Gastrocnemius medialis (tissue), 4 donors: ENCODE data around the gene HLA-DPB1. TPM values are rescaled to one million over a fixed set of nuclear protein-coding genes. Genes with fewer than 3 reads are reported as not detected.

Source experiments
- ATAC-seq, 2 donors: fragments of 150-250 bp; one replicate each; pipeline ENCODE4 v1.9.1; 2016
- DNase-seq, 2 donors: peaks; one replicate each; pipeline ENCODE4 v3.0.0-alpha.2; 2019
- H3K27ac ChIP-seq, 4 donors: fragments of 200-600 bp; sonication (generic); 1 replicate in 1 of 4; 2 replicates in 3 of 4; pipeline ENCODE4 v1.5.1; 2016 to 2018; ENCODE audit warnings: mild to moderate bottlenecking in 2 of 4, moderate library complexity in 1 of 4
- H3K27me3 ChIP-seq, 3 donors: fragments of 200-600 bp; sonication (generic) in 2 of 3; 1 replicate in 1 of 3; 2 replicates in 2 of 3; pipeline versions ENCODE4 v1.5.1 to v1.6.0; 2016 to 2019; ENCODE audit warnings: mild to moderate bottlenecking in 1 of 3, moderate library complexity in 1 of 3
- H3K36me3 ChIP-seq, 2 donors: fragments of 200-600 bp; sonication (generic) in 1 of 2; one replicate each; pipeline ENCODE4 v1.5.1; 2017 to 2018
- H3K4me1 ChIP-seq, 2 donors: fragments of 200-600 bp; sonication (generic) in 1 of 2; one replicate each; pipeline ENCODE4 v1.5.1; 2016 to 2017; ENCODE audit warnings: mild to moderate bottlenecking in 2 of 2
- H3K4me3 ChIP-seq, 4 donors: fragments of 200-600 bp; sonication (generic) in 3 of 4; 1 replicate in 1 of 4; 2 replicates in 3 of 4; pipeline ENCODE4 v1.5.1; 2016 to 2019; ENCODE audit warnings: mild to moderate bottlenecking in 2 of 4
- H3K9me3 ChIP-seq, 3 donors: fragments of 200-600 bp; sonication (generic) in 2 of 3; 1 replicate in 1 of 3; 2 replicates in 2 of 3; pipeline ENCODE4 v1.5.1; 2016 to 2019
- CTCF ChIP-seq, 5 experiments: fragments of 450-650 bp in 3 of 5; fragments of 200-600 bp in 2 of 5; sonication (generic) in 2 of 5; IDR thresholded peaks in 4 of 5; conservative IDR thresholded peaks in 1 of 5; 1 replicate in 4 of 5; 2 replicates in 1 of 5; pipeline ENCODE4 v1.5.1; 2016 to 2019; ENCODE audit warnings: antibody characterized with exemption in 5 of 5, mild to moderate bottlenecking in 3 of 5, moderate library complexity in 3 of 5
- POLR2A ChIP-seq, 2 donors: fragments of 450-650 bp; IDR thresholded peaks; one replicate each; pipeline ENCODE4 v1.6.1; 2017; ENCODE audit warnings: antibody characterized with exemption in 2 of 2, mild to moderate bottlenecking in 2 of 2, moderate library complexity in 2 of 2
- in situ Hi-C, 4 donors: fragments of 200-750 bp; cut with MboI; loops; one replicate each; pipeline versions ENCODE4 v1.15.0 to v1.8.0; 2017; ENCODE audit warnings: low sequenced_read_pairs in 4 of 4
- intact Hi-C: fragments of 100-400 bp; cut with DNase I; formaldehyde crosslinking; loops from one replicate; pipeline ENCODE4 v1.15.1; 2023; ENCODE audit warnings: low total_unique reads
- total RNA-seq, 4 donors: library from RNA; depleted of rRNA; stranded (reverse); fragments of >200 nt; gene quantifications; one replicate each; pipeline versions ENCODE4 v1.1.0 to v1.2.3, GENCODE V29; 2016

HLA-DPB1 gene
- total RNA-seq, 4 donors from 2014 or later, result 16.7 to 52.1 (median 23.5) TPM

GRCh38 chr6:33034554-33034953 lies 41.2 kb upstream of the HLA-DPB1 start:
- no peak for DNase-seq
- no peak overlapping the region for H3K27ac ChIP-seq
- H3K27me3 ChIP-seq, result peaks cover 0 to 16% (median 0%) of the 10 kb centered on the region in 3 donors
- no peak overlapping the region for H3K4me3 ChIP-seq
- intact Hi-C loops, result no loop called here
- in situ Hi-C loops, result no loop called here
- no peaks in the 10 kb centered on the region for H3K9me3 ChIP-seq
- H3K4me1 ChIP-seq, result no peaks in the 10 kb centered on the region
- no peak for TF ChIP-seq POLR2A (IDR thresholded peaks at IDR 0.05)
- TF ChIP-seq CTCF (IDR thresholded peaks at IDR 0.05 in 4 of 5, conservative IDR thresholded peaks at IDR 0.05 in 1 of 5), result no peak
- no peaks in the 10 kb centered on the region for H3K36me3 ChIP-seq
- ATAC-seq, result no peak

- in situ Hi-C loops, result no loop called here
- H3K27ac ChIP-seq, result no peak overlapping the region
- H3K27me3 ChIP-seq, result peaks cover 0 to 16% (median 0%) of the 10 kb centered on the region in 3 donors
- ATAC-seq, result no peak
- intact Hi-C loops, result no loop called here
- DNase-seq, result no peak
- H3K4me1 ChIP-seq, result no peaks in the 10 kb centered on the region
- no peaks in the 10 kb centered on the region for H3K36me3 ChIP-seq
- no peak for TF ChIP-seq CTCF (IDR thresholded peaks at IDR 0.05 in 4 of 5, conservative IDR thresholded peaks at IDR 0.05 in 1 of 5)
- TF ChIP-seq POLR2A (IDR thresholded peaks at IDR 0.05), result no peak
- H3K9me3 ChIP-seq, result no peaks in the 10 kb centered on the region
- H3K4me3 ChIP-seq, result no peak overlapping the region
Observed at GRCh38 chr6:33036535-33036934, 39.3 kb upstream of the HLA-DPB1 start.

- no peak for DNase-seq
- no peaks in the 10 kb centered on the region for H3K4me1 ChIP-seq
- H3K27ac ChIP-seq, result no peak overlapping the region
- H3K27me3 ChIP-seq, result peaks cover 0 to 4% (median 0%) of the 10 kb centered on the region in 3 donors
- in situ Hi-C loops (no loop called here), intact Hi-C loops (no loop called here)
- no peak for ATAC-seq
- no peak overlapping the region for H3K4me3 ChIP-seq
- TF ChIP-seq CTCF (IDR thresholded peaks at IDR 0.05 in 4 of 5, conservative IDR thresholded peaks at IDR 0.05 in 1 of 5) (no peak), POLR2A (IDR thresholded peaks at IDR 0.05) (no peak)
- H3K36me3 ChIP-seq, result no peaks in the 10 kb centered on the region
- no peaks in the 10 kb centered on the region for H3K9me3 ChIP-seq
Observed at GRCh38 chr6:33040157-33040556, 35.6 kb upstream of the HLA-DPB1 start.

- H3K4me1 ChIP-seq, result no peaks in the 10 kb centered on the region
- intact Hi-C loops, result no loop called here
- H3K27ac ChIP-seq, result no peak overlapping the region
- no peak for DNase-seq
- H3K36me3 ChIP-seq, result no peaks in the 10 kb centered on the region
- no peak overlapping the region for H3K4me3 ChIP-seq
- in situ Hi-C loops, result no loop called here
- TF ChIP-seq POLR2A (IDR thresholded peaks at IDR 0.05), result no peak
- no peak for TF ChIP-seq CTCF (IDR thresholded peaks at IDR 0.05 in 4 of 5, conservative IDR thresholded peaks at IDR 0.05 in 1 of 5)
- H3K9me3 ChIP-seq, result no peaks in the 10 kb centered on the region
- ATAC-seq, result no peak
- H3K27me3 ChIP-seq, result no peaks in the 10 kb centered on the region
Observed at GRCh38 chr6:33049323-33050013, 26.3 kb upstream of the HLA-DPB1 start.
